Astrocyte of the cerebellum (primary cell): ENCODE data around the gene XCR1.

Source experiments
- DNase-seq: peaks from one replicate; pipeline ENCODE4 v3.0.0-alpha.2; 2011; ENCODE audit warnings: low read depth
- H3K4me3 ChIP-seq: 2 replicates; pipeline ENCODE4 v1.5.1; 2011; ENCODE audit warnings: mild to moderate bottlenecking, low read depth, low read length, moderate library complexity
- in situ Hi-C: cut with HindIII; loops from 2 replicates; pipeline ENCODE4 v1.10.0; 2017; ENCODE audit warnings: low sequenced_read_pairs
- TF ChIP-seq, protein P1 (sequence below): IDR thresholded peaks from 2 replicates; pipeline ENCODE4 v1.5.1; 2012; ENCODE audit warnings: low read length, low read depth, moderate library complexity, mild to moderate bottlenecking; ENCODE audit errors: missing control alignments

XCR1 gene

GRCh38 chr3:45969116-45969515 is 58.2 kb downstream of the XCR1 start:
- no peak for DNase-seq
- TF ChIP-seq, protein P1, sequence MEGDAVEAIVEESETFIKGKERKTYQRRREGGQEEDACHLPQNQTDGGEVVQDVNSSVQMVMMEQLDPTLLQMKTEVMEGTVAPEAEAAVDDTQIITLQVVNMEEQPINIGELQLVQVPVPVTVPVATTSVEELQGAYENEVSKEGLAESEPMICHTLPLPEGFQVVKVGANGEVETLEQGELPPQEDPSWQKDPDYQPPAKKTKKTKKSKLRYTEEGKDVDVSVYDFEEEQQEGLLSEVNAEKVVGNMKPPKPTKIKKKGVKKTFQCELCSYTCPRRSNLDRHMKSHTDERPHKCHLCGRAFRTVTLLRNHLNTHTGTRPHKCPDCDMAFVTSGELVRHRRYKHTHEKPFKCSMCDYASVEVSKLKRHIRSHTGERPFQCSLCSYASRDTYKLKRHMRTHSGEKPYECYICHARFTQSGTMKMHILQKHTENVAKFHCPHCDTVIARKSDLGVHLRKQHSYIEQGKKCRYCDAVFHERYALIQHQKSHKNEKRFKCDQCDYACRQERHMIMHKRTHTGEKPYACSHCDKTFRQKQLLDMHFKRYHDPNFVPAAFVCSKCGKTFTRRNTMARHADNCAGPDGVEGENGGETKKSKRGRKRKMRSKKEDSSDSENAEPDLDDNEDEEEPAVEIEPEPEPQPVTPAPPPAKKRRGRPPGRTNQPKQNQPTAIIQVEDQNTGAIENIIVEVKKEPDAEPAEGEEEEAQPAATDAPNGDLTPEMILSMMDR = no peak
- no peak overlapping the region for H3K4me3 ChIP-seq
- in situ Hi-C loops = no loop called here

DNA sequence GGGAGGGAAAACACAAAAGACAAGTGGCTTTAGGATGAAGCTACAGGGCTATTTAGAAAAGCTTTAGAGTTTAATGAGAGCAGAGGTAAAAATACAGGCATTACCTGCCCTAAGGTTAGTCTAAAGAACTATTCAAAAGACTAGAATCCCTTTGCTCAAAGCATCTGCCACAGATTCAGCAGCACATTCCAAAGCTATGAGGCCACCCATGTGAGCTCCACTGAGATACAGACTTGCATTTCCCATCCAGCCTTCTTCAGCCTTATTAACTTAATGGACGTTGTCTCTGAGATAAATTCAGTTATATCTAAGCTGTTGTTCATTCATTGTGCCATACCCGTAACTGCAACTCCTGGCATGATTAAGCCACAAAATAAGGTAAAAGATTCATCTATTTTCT is 58.6 kb downstream of the XCR1 start:
- DNase-seq = no peak
- H3K4me3 ChIP-seq = no peak overlapping the region
- TF ChIP-seq, protein P1 = no peak
- in situ Hi-C loops = no loop called here

DNA sequence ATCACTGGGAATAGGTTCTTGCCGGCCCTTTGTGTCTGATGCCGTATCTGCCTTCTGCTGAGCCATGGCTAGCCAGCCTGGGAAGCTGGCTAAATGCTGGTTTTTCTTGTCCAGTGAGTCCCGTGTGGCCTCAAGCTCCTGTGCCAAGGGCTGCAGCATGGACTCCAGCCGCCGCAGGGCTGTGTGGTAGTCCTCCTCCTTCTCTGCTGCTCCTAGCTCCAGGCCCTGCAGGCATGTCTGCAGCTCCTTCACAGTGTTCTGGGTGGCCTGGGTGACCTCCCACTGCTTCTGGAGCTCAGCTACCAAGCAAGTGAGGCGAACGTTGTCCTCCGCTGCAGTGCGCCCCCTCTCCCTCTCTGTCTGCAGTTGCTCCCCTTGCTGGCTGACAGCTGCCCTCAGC is 59.1 kb downstream of the XCR1 start:
- DNase-seq = no peak
- in situ Hi-C loops = no loop called here
- TF ChIP-seq, protein P1 = no peak

DNA sequence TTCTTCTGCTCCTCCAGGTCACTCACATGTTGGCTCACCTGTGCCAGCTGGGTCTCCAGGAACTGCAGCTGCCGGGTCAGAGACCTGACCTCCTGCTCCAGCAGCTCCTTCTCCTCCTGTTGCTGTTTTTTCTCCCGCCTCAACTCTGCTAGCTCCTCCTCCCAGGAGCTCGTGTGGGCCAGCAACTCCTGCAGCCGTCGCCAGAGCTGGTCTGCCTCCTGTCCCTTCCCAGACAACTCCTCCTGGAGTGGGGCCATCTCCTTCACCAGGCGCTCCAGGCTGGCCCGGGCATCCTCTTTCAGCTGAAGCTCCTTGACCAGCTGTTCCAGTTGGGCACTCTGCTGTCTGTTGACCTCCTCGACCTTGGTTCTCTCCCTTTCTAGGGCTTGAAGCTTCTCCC is 59.6 kb downstream of the XCR1 start:
- H3K4me3 ChIP-seq = no peak overlapping the region
- in situ Hi-C loops = no loop called here
- TF ChIP-seq, protein P1 = no peak
- DNase-seq = no peak

More for the DNA sequence above, 59.1 kb downstream of the XCR1 start:
- H3K4me3 ChIP-seq = no peak overlapping the region
